GM18873 (cell line): ENCODE measurements around the gene FUBP3.

ENCODE experiments used
- ATAC-seq: cut with Tn5 transposase; IDR thresholded peaks from one replicate; pipeline ENCODE4 v1.9.1; 2021; ENCODE audit warnings: mild to moderate bottlenecking, moderate library complexity, moderate number of reproducible peaks; ENCODE audit not compliant: unreplicated experiment, low FRiP score

The FUBP3 gene

DNA sequence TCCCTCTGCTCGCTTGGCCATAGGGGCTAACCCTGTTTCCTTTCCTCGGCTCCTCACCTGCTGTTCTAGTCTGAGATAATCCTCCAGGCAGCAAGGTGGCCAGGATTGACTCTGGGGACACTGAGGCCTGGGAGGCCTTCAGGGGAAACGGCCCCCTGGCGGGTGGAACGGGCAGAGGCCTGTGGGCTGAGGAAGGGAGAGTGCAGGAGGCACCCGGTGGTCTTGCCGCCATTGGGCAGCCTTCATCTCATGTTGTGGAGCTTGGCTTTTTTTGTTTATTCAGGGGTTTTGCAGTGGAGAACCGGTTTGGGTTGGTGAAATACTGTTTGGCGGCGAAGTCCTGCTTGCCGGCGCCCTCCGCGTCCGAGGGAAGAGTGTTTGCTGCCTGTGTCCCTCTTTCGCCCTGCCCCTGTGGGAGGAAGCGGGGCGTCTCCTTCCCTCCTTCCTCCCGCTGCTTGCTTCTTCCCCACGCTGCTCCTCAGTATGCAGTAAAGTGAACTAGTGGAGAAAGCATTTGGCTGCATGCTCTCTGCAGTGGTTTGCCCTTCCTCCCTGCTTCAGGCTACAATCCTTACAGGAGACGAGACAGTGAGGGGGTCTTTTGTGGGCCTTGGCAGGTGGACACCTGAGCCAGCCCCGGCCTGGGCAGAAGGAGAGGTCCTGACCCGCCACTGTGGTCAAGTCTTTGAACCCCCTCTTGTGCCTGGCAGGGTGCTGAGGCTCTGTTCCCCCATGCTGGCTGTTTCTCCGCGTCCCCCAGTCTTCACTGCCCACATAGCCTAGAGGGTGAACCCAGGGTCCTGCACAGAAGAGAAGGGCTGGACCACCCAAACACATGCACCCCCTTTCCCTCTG, 54.2 kb downstream of the FUBP3 start:
- no peak for ATAC-seq

DNA sequence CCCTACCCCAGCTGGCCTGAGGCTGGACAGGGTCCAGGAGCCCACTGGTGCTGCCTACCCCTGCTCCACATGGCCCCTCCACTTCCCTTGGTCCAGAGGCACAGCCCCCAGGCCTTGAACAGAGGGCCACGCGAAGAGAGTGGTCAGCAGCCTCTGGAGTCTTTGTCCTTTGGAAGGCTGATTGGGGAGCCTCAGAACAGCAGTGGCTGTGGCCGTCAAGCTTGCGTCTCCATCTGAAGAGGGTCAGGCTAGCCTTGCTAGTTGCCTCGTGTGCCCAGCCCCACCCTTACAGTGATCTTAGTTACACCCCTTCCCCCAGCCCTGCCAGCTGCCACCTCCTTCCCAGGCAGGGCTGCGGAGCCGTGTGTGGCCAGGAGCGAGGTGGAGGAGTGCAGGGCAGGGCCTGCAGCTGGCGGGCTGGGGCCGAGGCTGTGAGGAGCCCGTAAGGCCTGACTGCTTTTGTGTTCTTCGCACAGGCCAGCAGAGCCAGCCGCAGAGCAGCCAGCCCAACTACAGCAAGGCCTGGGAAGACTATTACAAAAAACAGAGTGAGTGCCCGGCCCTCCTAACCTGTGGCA, 54.9 kb downstream of the FUBP3 start:
- ATAC-seq, result no peak

GRCh38 chr9:130634801-130635200, 55.4 kb downstream of the FUBP3 start:
- no peak for ATAC-seq

DNA sequence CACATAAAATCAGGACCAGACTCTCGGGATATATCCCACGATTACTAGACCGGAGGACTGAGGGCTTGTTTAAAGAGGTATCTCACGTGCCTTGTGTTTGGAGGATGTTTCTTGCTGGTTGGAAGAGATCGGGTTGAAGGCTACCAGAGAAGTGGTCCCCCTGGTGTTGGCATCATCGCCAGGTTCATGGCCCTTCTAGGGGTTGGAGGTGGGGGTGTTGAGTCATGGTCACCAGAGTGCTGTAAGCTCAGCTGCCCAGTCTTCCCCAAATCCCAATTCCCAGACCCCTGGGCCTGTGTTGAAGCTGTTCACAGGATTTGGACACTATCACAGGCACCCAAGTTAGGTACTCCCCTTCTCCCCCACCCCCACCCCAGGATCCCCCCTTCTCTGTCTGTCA, 55.9 kb downstream of the FUBP3 start:
- no peak for ATAC-seq

DNA sequence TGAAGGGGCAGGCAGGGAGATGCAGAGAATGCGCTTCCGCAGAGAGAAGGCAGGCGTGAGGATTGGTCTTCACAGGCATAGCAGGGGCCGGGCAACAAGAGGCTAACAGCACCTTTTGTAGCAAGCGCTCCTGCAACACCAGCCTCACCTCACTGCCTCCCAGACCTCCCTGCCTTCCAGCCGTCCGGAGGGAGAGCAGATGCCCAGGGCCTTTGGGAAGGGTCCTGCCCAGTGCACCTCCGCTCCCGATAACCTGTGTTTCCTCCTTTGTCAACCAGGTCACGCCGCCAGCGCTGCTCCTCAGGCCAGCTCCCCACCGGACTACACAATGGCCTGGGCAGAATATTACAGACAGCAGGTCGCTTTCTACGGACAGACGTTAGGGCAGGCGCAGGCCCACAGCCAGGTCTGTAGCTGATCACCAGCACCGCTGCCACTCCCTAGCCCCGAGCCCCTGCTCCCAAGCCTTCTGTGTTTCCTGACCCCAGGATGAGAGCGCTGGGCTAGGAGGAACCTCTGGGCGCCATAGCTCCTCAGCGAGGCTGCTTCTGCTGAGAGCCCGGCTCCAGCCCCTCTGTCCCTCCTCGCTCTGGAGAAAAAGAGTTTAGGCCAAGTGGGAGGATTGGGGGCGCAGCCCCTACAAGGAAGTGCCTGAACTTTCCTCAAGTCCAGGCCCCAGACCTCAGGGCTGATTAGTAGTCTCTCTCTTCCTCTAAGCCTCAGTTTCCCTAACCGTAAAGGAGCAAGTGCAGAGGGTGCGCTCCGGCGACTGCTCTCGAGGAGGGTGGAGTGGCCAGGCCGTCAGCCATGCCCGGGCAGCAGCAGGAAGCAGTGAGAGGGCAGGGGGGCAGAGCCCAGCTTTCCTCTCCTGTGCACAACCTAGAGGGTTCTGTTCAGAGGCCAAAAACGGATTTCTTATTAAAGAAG, 56.6 kb downstream of the FUBP3 start:
- no peak for ATAC-seq

- ATAC-seq, result no peak
Measured at GRCh38 chr9:130636648-130637020, 57.3 kb downstream of the FUBP3 start.

GRCh38 chr9:130638284-130639123, 59.1 kb downstream of the FUBP3 start:
- no peak for ATAC-seq

DNA sequence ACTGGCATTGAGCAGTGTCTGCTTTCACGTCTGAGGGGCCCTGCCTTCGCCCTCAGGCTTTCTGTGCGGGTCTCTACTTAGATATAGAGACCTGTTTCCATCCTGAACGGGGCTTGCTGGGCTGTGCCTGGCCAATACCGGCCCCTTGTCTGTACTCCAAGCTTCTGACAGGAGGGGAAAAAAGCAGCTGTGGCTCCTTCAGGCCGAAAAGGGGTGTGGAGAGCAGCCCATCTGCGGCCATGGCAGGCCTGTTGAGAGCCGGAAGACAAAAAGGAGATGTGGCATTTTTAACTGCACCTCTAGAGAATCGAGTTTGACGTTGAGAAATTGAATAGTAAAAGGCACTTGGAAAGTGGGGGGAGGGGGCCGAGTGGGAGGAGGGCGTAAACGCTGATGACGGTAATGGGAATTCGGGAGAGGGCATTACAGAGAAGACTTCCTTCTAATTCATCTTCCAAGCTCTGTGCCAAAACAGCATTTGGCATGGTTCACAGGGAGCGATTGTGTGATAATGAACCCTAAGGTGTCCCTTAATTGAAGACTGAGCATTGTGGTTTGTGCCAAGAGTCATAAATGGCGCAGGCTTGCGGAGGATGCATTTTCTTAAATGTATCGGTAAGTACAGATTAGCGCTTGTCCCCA, 59.9 kb downstream of the FUBP3 start:
- ATAC-seq, result no peak

- ATAC-seq, result no peak
Measured at GRCh38 chr9:130639866-130640555, 60.6 kb downstream of the FUBP3 start.

GRCh38 chr9:130640681-130641080, 61.3 kb downstream of the FUBP3 start:
- ATAC-seq, result no peak

GRCh38 chr9:130642926-130643325, 63.5 kb downstream of the FUBP3 start:
- ATAC-seq, result no peak

DNA sequence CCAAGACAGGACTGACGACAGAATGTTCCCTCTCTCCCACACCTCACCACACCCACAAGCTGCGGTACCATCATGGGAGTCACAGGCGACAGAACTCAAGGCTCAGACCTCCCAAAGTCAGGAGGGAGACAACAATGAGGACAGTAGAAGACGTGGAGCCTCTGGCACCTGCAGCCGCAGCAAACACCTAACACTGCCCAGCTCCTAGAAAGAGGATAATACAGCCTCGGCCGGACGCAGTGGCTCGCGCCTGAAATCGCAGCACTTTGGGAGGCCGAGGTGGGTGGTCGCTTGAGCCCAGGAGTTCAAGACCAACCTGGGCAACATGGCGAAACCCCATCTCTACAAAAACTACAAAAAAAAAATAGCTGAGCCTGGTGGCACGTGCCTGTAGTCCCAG, 71.8 kb downstream of the FUBP3 start:
- ATAC-seq, result no peak

- no peak for ATAC-seq
Measured at GRCh38 chr9:130651752-130652151, 72.4 kb downstream of the FUBP3 start.

GRCh38 chr9:130654879-130655278, 75.5 kb downstream of the FUBP3 start:
- no peak for ATAC-seq

GRCh38 chr9:130658893-130659698, 79.7 kb downstream of the FUBP3 start:
- no peak for ATAC-seq

- no peak for ATAC-seq
Measured at GRCh38 chr9:130659699-130660248, 80.4 kb downstream of the FUBP3 start.

GRCh38 chr9:130660326-130660682, 80.9 kb downstream of the FUBP3 start:
- no peak for ATAC-seq
